GM23338 (cell line): Measurements from ENCODE around the gene STPG4. TPM values are rescaled to one million over a fixed set of nuclear protein-coding genes. Genes with fewer than 3 reads are reported as not detected.

Source experiments
- ATAC-seq: fragments of 200-7000 bp; cut with Tn5 transposase; 3 replicates; pipeline ENCODE4 v1.9.1; 2020
- DNase-seq: peaks from one replicate; pipeline ENCODE4 v3.0.0-alpha.2; 2015; ENCODE audit warnings: low spot score
- H2AFZ ChIP-seq: fragments of 200-600 bp; sonication (generic); 2 replicates; pipeline ENCODE4 v1.8.0; 2016; ENCODE audit warnings: antibody characterized with exemption, mild to moderate bottlenecking, moderate library complexity
- H3F3A ChIP-seq: fragments of 200-600 bp; sonication (generic); replicated peaks from 2 replicates; pipeline ENCODE4 v1.8.0; 2017; ENCODE audit warnings: antibody characterized with exemption, mixed run types, low read depth
- H3K27ac ChIP-seq: fragments of 200-600 bp; sonication (generic); 2 replicates; pipeline ENCODE4 v1.6.1; 2016; ENCODE audit warnings: low read depth
- H3K27me3 ChIP-seq: fragments of 200-600 bp; sonication (generic); 2 replicates; pipeline ENCODE4 v1.8.0; 2016; ENCODE audit warnings: mild to moderate bottlenecking, mixed run types, moderate library complexity; ENCODE audit not compliant: insufficient read depth
- H3K36me3 ChIP-seq: fragments of 200-600 bp; sonication (generic); 2 replicates; pipeline ENCODE4 v1.8.0; 2016; ENCODE audit warnings: mild to moderate bottlenecking; ENCODE audit not compliant: insufficient read depth
- H3K4me1 ChIP-seq: fragments of 200-600 bp; sonication (generic); 2 replicates; pipeline ENCODE4 v1.8.0; 2016; ENCODE audit warnings: mild to moderate bottlenecking, moderate library complexity; ENCODE audit not compliant: insufficient read depth
- H3K4me2 ChIP-seq: fragments of 200-600 bp; sonication (generic); 2 replicates; pipeline ENCODE4 v1.7.1; 2017; ENCODE audit warnings: mixed run types
- H3K4me3 ChIP-seq: fragments of 200-600 bp; sonication (generic); 2 replicates; pipeline ENCODE4 v1.6.1; 2016; ENCODE audit warnings: mixed run types
- H3K79me2 ChIP-seq: fragments of 200-600 bp; sonication (generic); replicated peaks from 2 replicates; pipeline ENCODE4 v1.8.0; 2017; ENCODE audit warnings: mild to moderate bottlenecking; ENCODE audit not compliant: insufficient read depth
- H3K9me2 ChIP-seq: fragments of 200-600 bp; sonication (generic); 2 replicates; pipeline ENCODE4 v1.8.0; 2017; ENCODE audit not compliant: insufficient read depth
- H4K20me1 ChIP-seq: fragments of 200-600 bp; sonication (generic); replicated peaks from 2 replicates; pipeline ENCODE4 v1.8.0; 2017; ENCODE audit warnings: mild to moderate bottlenecking; ENCODE audit not compliant: insufficient read depth
- H3K27ac Mint-ChIP-seq: 2 replicates; pipeline ENCODE4 v1.8.0; 2020; ENCODE audit warnings: inconsistent platforms, mild to moderate bottlenecking, moderate library complexity, mixed read lengths
- H3K27me3 Mint-ChIP-seq: 3 replicates; pipeline ENCODE4 v1.8.0; 2022; ENCODE audit warnings: low read depth, mild to moderate bottlenecking, moderate library complexity, mixed read lengths, inconsistent platforms; ENCODE audit not compliant: insufficient read depth, poor library complexity
- H3K36me3 Mint-ChIP-seq: 3 replicates; pipeline ENCODE4 v1.8.0; 2021; ENCODE audit warnings: low read depth, mild to moderate bottlenecking, inconsistent platforms, moderate library complexity, mixed read lengths
- H3K4me1 Mint-ChIP-seq: 3 replicates; pipeline ENCODE4 v1.8.0; 2020; ENCODE audit warnings: mild to moderate bottlenecking, inconsistent platforms, mixed read lengths
- H3K4me3 Mint-ChIP-seq: 3 replicates; pipeline ENCODE4 v1.8.0; 2021; ENCODE audit warnings: moderate library complexity, mild to moderate bottlenecking, inconsistent platforms, mixed read lengths
- H3K9me3 Mint-ChIP-seq: 3 replicates; pipeline ENCODE4 v1.8.0; 2020; ENCODE audit warnings: moderate library complexity, mild to moderate bottlenecking, inconsistent platforms, mixed read lengths
- CREB1 ChIP-seq: fragments of 250-450 bp; sonication (Bioruptor Pico); IDR thresholded peaks from 2 replicates; pipeline ENCODE4 v1.5.0; 2020; ENCODE audit warnings: low read depth, mild to moderate bottlenecking, moderate library complexity
- CTCF ChIP-seq, 2 experiments: fragments of 200-600 bp in 1 of 2; sonication (generic) in 1 of 2; conservative IDR thresholded peaks; 2 replicates each; pipeline versions ENCODE4 v1.5.1 to v1.6.1; 2016 to 2017; ENCODE audit warnings: antibody characterized with exemption in 2 of 2, low read depth in 2 of 2, mild to moderate bottlenecking in 2 of 2, moderate library complexity in 1 of 2
- ETS1 ChIP-seq: IDR thresholded peaks from 2 replicates; pipeline ENCODE4 v1.6.1; 2016; ENCODE audit warnings: antibody characterized with exemption
- NANOG ChIP-seq: IDR thresholded peaks from 2 replicates; pipeline ENCODE4 v1.6.1; 2016; ENCODE audit warnings: antibody characterized with exemption, borderline replicate concordance
- REST ChIP-seq: IDR thresholded peaks from one replicate; pipeline ENCODE4 v1.6.1; 2018; ENCODE audit warnings: antibody characterized with exemption; ENCODE audit not compliant: unreplicated experiment
- STAT1 ChIP-seq: IDR thresholded peaks from one replicate; pipeline ENCODE4 v1.6.1; 2016; ENCODE audit warnings: antibody characterized with exemption; ENCODE audit not compliant: unreplicated experiment
- ZNF462 ChIP-seq: fragments of 250-450 bp; sonication (Bioruptor Pico); IDR thresholded peaks from 2 replicates; pipeline ENCODE4 v1.5.0; 2020; ENCODE audit warnings: mild to moderate bottlenecking, moderate library complexity
- polyA plus RNA-seq: library from polyadenylated mRNA; unstranded; fragments of >200 nt; fragmentation: Nextera tagmentation; extraction: Ambion mirVana; gene quantifications from 2 replicates; pipeline ENCODE4 v1.2.1, GENCODE V29; 2016
- total RNA-seq: library from RNA; depleted of rRNA; stranded (reverse); fragments of >200 nt; shearing (Covaris generic); gene quantifications from 2 replicates; pipeline ENCODE4 v1.2.3, GENCODE V29; 2014

Gene STPG4
- total and polyA plus RNA-seq, 2 experiments from 2014 or later = 0.28 TPM; not detected in 1

- Histone ChIP-seq H3K4me3 (no peak overlapping the region), H3F3A (peaks cover under 1% of the 10 kb centered on the region; the same call in 1 of the 2 replicates), H3K9me2 (no peaks in the 10 kb centered on the region), H2AFZ (no peak overlapping the region), H3K36me3 (no peaks in the 10 kb centered on the region), H3K4me1 (peaks cover 37% of the 10 kb centered on the region), H3K27ac (no peak overlapping the region), H3K79me2 (no peaks in the 10 kb centered on the region), H3K4me2 (no peak overlapping the region), H4K20me1 (0 out of 2 replicates have a peak, but pooled peaks cover 3% of the 10 kb centered on the region), H3K27me3 (no peaks in the 10 kb centered on the region)
- H3K27me3 Mint-ChIP-seq = peaks cover 20% of the 10 kb centered on the region
- H3K9me3 Mint-ChIP-seq = no peaks in the 10 kb centered on the region
- no peaks in the 10 kb centered on the region for H3K36me3 Mint-ChIP-seq
- ATAC-seq (no peak), DNase-seq (no peak)
- H3K4me1 Mint-ChIP-seq = peaks cover 41% of the 10 kb centered on the region
- H3K27ac Mint-ChIP-seq = no peak overlapping the region
- TF ChIP-seq ETS1 = no peak
- no peak for TF ChIP-seq CREB1 (CRISPR knock-in tag)
- no peak for TF ChIP-seq NANOG
- no peak for TF ChIP-seq STAT1
- TF ChIP-seq ZNF462 = no peak
- no peak for TF ChIP-seq CTCF (conservative IDR thresholded peaks at IDR 0.05; ENCODE audit: low read depth in 2 of 2)
- TF ChIP-seq REST = no peak
- H3K4me3 Mint-ChIP-seq = no peak overlapping the region
Observed at GRCh38 chr2:47038656-47039488, 116.2 kb downstream of the STPG4 start.
